DND-41 (cell line): ENCODE data around the gene FBXW7.

Experiments used
- ATAC-seq: fragments of 200-7000 bp; cut with Tn5 transposase; 3 replicates; pipeline ENCODE4 v1.9.1; 2021; ENCODE audit warnings: low read depth; ENCODE audit not compliant: insufficient read depth
- DNase-seq: peaks from one replicate; pipeline ENCODE4 v3.0.0-alpha.2; 2020
- H2AFZ ChIP-seq: 2 replicates; pipeline ENCODE4 v1.6.0; 2012; ENCODE audit warnings: low read depth, low read length
- H3K27ac ChIP-seq: 2 replicates; pipeline ENCODE4 v1.5.1; 2012; ENCODE audit warnings: low read length, inconsistent platforms
- H3K27me3 ChIP-seq: fragments of 200-600 bp; sonication (generic); 2 replicates; pipeline ENCODE4 v1.6.0; 2012; ENCODE audit warnings: low read length, mild to moderate bottlenecking, inconsistent platforms; ENCODE audit not compliant: insufficient read depth, poor library complexity
- H3K36me3 ChIP-seq: 2 replicates; pipeline ENCODE4 v1.5.1; 2012; ENCODE audit warnings: low read length, inconsistent platforms; ENCODE audit not compliant: insufficient read depth
- H3K4me1 ChIP-seq: 2 replicates; pipeline ENCODE4 v1.5.1; 2012; ENCODE audit warnings: mild to moderate bottlenecking, low read length; ENCODE audit not compliant: insufficient read depth
- H3K4me2 ChIP-seq: 2 replicates; pipeline ENCODE4 v1.6.0; 2012; ENCODE audit warnings: mild to moderate bottlenecking, moderate library complexity, low read length, inconsistent platforms; ENCODE audit not compliant: insufficient read depth
- H3K4me3 ChIP-seq, 2 experiments: fragments of 200-600 bp in 1 of 2; shearing (Covaris generic) in 1 of 2; 2 replicates each; pipeline ENCODE4 v1.5.1; 2012 to 2016; ENCODE audit warnings: inconsistent platforms in 2 of 2, low read length in 2 of 2, mild to moderate bottlenecking in 2 of 2, low read depth in 1 of 2, moderate library complexity in 1 of 2
- H3K79me2 ChIP-seq: 2 replicates; pipeline ENCODE4 v1.6.0; 2012; ENCODE audit warnings: low read length, inconsistent platforms; ENCODE audit not compliant: insufficient read depth
- H3K9ac ChIP-seq: 2 replicates; pipeline ENCODE4 v1.6.0; 2012; ENCODE audit warnings: low read depth, mild to moderate bottlenecking, inconsistent platforms, low read length, moderate library complexity
- H3K9me3 ChIP-seq: 2 replicates; pipeline ENCODE4 v1.5.1; 2012; ENCODE audit warnings: low read length, moderate library complexity, mild to moderate bottlenecking, inconsistent platforms; ENCODE audit not compliant: insufficient read depth, severe bottlenecking
- H4K20me1 ChIP-seq: 2 replicates; pipeline ENCODE4 v1.6.0; 2012; ENCODE audit warnings: low read length; ENCODE audit not compliant: insufficient read depth
- EZH2 ChIP-seq: IDR thresholded peaks from 3 replicates; pipeline ENCODE4 v1.6.1; 2012; ENCODE audit warnings: borderline replicate concordance, low read depth, mild to moderate bottlenecking, moderate library complexity, low read length, inconsistent platforms; ENCODE audit not compliant: severe bottlenecking
- TF ChIP-seq, protein P1 (sequence below): IDR thresholded peaks from 2 replicates; pipeline ENCODE4 v1.5.1; 2012; ENCODE audit warnings: borderline replicate concordance, low read length, moderate library complexity, mild to moderate bottlenecking; ENCODE audit not compliant: poor library complexity, severe bottlenecking; ENCODE audit errors: extremely low read depth

The FBXW7 gene

DNA sequence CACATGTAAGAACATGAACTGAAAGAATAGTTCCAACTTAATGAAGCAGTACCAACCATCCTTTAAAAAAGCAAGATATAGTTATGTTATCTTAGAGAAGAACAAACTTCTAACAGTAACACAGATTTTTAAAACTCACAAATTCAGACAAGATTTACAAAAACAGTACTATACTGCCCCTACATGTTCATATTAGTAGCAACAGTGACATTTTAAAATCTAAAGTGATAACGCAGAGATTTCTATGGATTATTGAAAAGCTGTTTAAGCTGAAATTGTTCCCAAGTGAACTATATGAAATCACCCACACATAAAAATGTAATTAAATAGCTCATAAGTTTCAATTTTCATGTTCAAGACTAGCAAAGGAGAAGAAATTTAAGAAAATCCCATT, 166.0 kb downstream of the FBXW7 start:
- Histone ChIP-seq H2AFZ (no peak overlapping the region), H4K20me1 (no peaks in the 10 kb centered on the region), H3K4me1 (no peaks in the 10 kb centered on the region), H3K27me3 (no peaks in the 10 kb centered on the region), H3K4me3 (no peak overlapping the region), H3K9ac (no peak overlapping the region), H3K9me3 (no peaks in the 10 kb centered on the region), H3K27ac (no peak overlapping the region), H3K79me2 (peaks cover 2% of the 10 kb centered on the region; the same call in 1 of the 2 replicates), H3K36me3 (peaks cover 11% of the 10 kb centered on the region; the same call in 1 of the 2 replicates), H3K4me2 (no peak overlapping the region)
- TF ChIP-seq EZH2, result no peak
- TF ChIP-seq, protein P1, sequence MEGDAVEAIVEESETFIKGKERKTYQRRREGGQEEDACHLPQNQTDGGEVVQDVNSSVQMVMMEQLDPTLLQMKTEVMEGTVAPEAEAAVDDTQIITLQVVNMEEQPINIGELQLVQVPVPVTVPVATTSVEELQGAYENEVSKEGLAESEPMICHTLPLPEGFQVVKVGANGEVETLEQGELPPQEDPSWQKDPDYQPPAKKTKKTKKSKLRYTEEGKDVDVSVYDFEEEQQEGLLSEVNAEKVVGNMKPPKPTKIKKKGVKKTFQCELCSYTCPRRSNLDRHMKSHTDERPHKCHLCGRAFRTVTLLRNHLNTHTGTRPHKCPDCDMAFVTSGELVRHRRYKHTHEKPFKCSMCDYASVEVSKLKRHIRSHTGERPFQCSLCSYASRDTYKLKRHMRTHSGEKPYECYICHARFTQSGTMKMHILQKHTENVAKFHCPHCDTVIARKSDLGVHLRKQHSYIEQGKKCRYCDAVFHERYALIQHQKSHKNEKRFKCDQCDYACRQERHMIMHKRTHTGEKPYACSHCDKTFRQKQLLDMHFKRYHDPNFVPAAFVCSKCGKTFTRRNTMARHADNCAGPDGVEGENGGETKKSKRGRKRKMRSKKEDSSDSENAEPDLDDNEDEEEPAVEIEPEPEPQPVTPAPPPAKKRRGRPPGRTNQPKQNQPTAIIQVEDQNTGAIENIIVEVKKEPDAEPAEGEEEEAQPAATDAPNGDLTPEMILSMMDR, result peak; percentile 53
- ATAC-seq (no peak), DNase-seq (no peak)

DNA sequence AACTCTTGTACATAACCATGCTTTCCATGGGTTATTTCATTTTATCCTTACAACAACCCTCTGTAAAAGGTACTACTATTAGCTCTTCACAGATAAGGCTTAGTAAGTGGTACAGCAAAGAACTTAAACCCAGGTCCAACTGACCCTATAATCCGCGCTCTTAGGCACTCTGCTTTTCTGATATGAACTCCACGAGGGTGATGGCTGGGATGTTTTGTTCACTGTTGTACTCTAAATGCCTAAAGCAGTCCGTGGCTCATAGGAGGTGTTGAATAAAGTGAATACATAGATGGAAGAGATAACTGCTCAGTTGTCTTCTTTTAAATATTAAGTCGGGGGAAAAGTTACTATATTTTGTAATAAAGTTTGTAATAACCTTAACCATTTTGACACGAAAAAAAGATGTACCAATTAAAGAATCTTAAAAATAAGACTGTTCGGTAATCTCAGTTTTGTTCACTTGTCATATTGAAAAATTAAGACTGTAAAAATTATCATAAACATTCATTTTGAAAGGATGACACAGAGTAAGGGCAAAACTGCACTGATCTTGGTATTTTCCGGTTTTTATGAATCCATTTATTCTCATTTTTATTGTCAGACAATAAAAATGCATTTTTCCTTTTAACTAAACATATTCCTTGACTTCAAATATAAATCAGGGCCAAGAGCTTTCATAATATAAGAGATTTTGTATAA, 166.5 kb downstream of the FBXW7 start:
- no peak for ATAC-seq
- H3K4me2 ChIP-seq, result no peak overlapping the region
- no peak for DNase-seq
- H2AFZ ChIP-seq, result no peak overlapping the region
- H3K27me3 ChIP-seq, result no peaks in the 10 kb centered on the region
- H3K9me3 ChIP-seq, result no peaks in the 10 kb centered on the region
- peaks cover 2% of the 10 kb centered on the region; the same call in 1 of the 2 replicates for H3K79me2 ChIP-seq
- H3K27ac ChIP-seq, result no peak overlapping the region
- TF ChIP-seq, protein P1, result no peak
- no peak for TF ChIP-seq EZH2
- no peak overlapping the region for H3K4me3 ChIP-seq
- no peaks in the 10 kb centered on the region for H4K20me1 ChIP-seq
- H3K36me3 ChIP-seq, result peaks cover 11% of the 10 kb centered on the region; the same call in 1 of the 2 replicates
- no peak overlapping the region for H3K9ac ChIP-seq
- no peaks in the 10 kb centered on the region for H3K4me1 ChIP-seq

DNA sequence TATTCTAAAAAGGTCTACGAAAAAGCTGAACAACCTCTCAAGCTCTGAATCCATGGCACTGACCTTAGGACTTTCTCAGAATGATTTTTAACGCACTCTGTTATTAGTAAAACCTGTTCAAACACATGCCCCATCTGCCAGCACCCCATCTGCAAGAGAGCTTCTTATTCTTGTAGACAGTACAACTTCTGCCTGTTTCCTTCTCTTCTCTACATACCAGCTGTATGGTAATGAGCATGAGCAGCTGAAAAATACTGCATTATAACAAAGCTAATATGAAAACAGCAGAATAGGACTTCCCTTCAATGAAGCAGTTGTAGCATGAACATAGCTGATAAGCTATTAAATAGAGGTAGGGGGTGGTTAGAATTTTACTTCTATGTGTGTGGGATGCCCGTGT, 167.9 kb downstream of the FBXW7 start:
- TF ChIP-seq, protein P1, result no peak
- TF ChIP-seq EZH2, result no peak
- Histone ChIP-seq H3K9me3 (no peaks in the 10 kb centered on the region), H4K20me1 (no peaks in the 10 kb centered on the region), H3K4me2 (no peak overlapping the region), H3K27me3 (no peaks in the 10 kb centered on the region), H3K79me2 (peaks cover 2% of the 10 kb centered on the region; the same call in 1 of the 2 replicates), H2AFZ (no peak overlapping the region), H3K4me1 (no peaks in the 10 kb centered on the region), H3K36me3 (peaks cover 11% of the 10 kb centered on the region; the same call in 1 of the 2 replicates), H3K4me3 (no peak overlapping the region), H3K9ac (no peak overlapping the region), H3K27ac (no peak overlapping the region)
- DNase-seq, result no peak
- no peak; the same call in 2 of the 3 replicates for ATAC-seq
